DMS79 (cell line): ENCODE measurements around the gene ASTN1.

ENCODE experiments used
- DNase-seq: peaks from one replicate; lab custom pipeline; 2025; lab: John Stamatoyannopoulos, UW

The ASTN1 gene

DNA sequence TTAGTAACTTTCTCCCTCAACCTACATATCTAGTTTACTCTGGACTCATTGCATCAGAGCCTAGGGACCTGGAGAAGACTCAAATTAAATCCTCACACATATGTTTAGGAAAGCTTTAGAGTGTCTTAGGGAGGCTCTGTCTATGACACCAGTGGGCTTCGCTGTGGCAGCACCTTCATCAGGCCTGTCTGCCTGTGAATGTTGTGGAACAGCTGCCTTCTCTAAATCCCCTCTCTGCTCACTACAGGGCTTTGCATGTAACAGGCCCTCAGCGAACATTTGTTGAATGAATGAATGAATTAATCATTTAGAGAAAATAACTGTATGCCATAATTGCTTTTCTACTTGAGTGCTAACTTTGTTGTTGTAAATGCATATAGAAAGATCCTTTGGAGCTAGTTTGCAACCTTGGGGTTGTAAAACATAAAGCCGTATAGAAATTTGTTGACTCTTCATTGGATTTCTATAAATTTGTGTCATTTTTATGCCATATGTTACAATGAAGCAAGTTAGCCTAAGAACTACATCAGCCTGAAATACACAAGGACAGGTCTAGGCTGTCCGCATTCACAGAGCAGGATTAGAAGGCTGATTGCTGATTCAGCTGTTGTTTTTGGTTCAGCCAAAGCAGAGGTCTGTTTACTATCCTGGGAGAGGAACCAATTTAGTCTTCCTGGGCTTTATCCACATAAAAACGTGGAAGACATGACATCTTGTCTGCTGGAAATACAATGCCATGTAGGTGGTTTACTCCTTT is 238.0 kb downstream of the ASTN1 start:
- no peak for DNase-seq

DNA sequence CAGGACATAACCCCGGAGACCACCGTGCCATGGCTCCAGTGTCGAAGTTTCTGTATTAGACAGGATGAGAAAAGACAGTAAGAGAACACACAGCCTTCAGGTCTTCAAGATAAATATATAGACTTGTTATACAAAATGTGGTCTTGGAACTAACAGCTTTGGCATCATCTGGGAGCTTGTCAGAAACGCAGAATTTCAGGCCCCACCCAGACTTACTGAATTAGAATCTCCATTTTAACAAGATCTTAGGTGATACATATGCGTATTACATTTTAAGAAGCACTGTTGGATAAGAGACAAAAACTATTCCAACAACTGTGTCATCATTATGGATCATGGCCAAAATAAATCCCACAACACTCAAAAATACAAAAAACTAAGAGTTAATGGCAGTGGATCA is 239.3 kb downstream of the ASTN1 start:
- no peak for DNase-seq

DNA sequence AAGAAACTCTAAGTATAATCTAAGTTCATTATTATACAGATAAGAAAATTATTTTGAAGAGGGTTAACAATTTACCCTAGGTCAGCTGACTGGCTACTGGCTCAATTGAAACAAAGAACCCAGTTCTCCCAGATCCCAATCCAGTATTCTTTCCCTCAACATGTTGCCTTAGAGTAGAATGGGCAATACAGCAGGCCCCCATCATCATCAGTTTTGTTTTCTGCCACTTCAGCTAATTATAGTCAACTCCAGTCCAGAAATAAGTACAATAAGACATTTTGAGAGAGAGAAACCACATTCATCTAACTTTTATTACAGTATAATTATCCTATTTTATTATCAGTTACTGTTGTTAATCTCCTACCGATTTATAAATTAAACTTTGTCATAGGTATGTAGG is 241.2 kb downstream of the ASTN1 start:
- DNase-seq: no peak

- DNase-seq: no peak
These were observed 244.8 kb downstream of the ASTN1 start for GRCh38 chr1:176919386-176920378.

DNA sequence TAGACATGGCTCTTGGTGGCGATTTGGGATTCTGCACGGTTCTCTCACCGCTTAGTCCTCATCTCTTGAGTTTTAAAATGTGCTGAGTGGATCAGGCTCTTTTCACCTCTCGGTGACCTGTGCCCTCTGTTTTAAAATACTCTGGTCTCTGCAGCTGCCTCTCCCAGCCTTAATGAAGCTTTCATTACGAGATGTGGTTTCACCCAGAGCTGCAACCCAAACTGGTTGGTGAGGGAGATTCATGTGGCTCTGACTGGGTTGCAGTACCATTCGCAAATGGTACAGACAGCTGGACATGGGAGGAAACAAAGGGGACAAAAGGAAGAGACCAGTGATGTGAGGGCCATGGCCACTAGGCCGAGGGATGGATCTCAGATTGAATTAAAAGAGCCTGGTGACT is 258.9 kb downstream of the ASTN1 start:
- DNase-seq: no peak

- no peak for DNase-seq
These were observed 260.3 kb downstream of the ASTN1 start for GRCh38 chr1:176904057-176904751.

- DNase-seq: no peak
These were observed 261.0 kb downstream of the ASTN1 start for GRCh38 chr1:176903474-176903873.

DNA sequence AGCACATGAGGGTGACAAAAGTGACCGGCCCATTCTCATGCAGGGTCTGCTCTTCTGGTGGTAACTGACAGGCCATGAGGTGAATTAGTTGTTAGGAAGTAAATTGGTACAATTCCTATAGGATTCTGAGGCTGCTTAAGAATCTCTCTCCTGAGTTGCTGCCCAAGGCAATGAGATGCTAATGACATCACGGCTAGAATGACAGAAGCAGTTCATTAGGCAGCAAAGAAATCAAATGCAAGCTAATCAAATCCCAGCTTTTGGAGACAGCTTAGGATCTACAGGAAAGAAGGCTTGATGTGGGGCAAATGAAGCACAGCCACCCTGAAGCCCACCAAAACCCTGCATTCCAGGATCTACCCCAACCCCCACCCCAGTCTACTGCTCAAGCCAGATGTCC is 265.2 kb downstream of the ASTN1 start:
- no peak for DNase-seq

DNA sequence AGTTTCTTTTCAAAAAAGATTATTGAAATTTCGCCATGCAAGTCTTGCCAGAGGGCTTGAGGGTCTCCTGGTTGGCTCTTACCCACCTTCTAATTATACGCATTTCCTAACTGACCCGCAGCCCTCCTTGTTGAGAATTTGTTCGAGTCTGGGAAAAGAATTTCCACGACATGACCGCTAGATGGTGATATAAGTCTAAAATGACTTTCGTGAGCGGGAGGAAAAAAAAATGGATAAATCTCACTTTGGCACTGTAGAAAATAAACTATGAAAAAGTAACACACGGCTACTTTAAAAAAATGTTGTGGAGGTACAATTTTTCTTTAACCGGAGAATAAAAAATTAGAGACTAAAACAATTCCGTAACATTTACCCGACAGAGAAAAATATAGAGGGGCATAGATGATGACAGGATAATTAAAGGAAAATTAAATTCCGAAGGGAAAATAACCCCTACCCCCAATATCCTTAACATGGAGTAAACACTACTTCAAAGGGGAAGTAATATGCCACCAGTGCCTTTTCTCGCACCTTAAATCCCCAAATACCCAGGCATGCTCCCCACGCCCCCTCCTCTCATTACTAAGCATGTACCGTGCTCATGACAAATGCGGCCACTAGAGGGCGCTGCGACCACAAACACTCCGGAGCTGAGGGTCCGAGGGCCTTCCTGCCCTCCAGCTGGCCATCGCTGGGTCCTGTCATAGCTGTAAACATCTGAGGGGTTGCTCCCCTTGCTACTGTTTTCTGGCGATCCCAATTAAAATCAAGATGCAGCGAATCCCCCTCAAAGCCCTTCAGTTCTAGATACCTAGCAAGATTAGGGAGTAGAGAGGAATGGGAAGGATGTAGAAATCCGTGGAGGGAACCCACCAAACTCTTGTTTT is 266.9 kb downstream of the ASTN1 start:
- DNase-seq: peak; percentile 20

- DNase-seq: no peak
These were observed 268.3 kb downstream of the ASTN1 start for GRCh38 chr1:176896216-176896615.

GRCh38 chr1:176894450-176894849 is 270.1 kb downstream of the ASTN1 start:
- DNase-seq: no peak

DNA sequence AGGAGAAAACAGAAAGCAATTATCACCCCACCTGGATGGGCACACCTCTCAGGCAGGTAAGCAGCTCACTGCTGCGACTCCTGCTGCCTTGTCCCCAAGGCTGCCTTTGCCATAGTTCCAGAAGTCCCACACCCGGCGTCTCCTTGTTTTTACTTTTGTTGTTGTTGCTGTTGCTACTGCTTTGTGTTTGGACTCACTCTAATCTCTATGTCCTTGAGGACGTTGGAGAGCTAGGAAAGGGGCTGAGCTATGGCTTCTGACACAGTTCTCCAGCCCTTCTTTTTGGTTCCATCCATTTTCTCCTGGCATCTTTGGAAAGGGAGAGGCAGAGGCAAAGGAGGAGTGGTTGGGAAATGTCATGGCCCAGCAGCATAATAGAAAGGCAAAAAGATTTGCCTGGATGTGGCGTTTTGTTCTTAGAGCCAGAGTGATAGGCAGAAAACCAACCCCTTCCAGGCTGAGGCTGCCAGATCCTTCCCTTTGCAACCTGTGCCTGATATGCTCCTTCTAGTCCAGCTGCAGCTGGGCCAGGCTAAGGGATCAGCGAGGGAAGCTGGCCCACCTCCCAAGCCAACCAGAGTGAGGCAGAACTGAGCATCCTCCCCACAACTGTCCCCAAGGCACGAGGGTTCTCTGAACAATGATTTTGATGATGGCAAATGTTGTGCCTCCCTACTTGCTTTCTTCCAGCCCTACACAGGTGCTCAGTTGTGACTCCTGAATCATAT is 270.7 kb downstream of the ASTN1 start:
- DNase-seq: no peak

- no peak for DNase-seq
These were observed 276.0 kb downstream of the ASTN1 start for GRCh38 chr1:176888471-176889032.

DNA sequence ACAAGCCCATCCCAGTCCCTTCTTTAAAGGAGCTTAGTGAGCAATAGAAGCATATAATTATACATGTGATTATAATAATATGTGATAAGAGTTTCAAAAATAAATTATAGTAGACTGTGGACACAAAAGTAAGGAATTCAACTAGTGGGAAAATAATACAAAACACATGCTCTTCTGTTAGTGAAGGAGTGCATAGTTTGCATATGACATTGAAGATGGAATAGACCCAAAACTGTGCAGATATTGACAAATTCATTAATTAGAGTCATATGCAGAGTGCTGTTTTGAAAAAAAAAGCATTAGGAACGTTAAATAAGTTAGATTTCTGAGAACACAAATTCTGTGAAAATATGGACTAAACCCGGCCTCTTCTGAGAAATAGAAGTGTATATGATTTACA is 278.8 kb downstream of the ASTN1 start:
- no peak for DNase-seq

GRCh38 chr1:176885341-176885740 is 279.2 kb downstream of the ASTN1 start:
- no peak for DNase-seq

GRCh38 chr1:176884911-176885310 is 279.6 kb downstream of the ASTN1 start:
- DNase-seq: no peak

GRCh38 chr1:176884286-176884685 is 280.2 kb downstream of the ASTN1 start:
- DNase-seq: peak; percentile 13

DNA sequence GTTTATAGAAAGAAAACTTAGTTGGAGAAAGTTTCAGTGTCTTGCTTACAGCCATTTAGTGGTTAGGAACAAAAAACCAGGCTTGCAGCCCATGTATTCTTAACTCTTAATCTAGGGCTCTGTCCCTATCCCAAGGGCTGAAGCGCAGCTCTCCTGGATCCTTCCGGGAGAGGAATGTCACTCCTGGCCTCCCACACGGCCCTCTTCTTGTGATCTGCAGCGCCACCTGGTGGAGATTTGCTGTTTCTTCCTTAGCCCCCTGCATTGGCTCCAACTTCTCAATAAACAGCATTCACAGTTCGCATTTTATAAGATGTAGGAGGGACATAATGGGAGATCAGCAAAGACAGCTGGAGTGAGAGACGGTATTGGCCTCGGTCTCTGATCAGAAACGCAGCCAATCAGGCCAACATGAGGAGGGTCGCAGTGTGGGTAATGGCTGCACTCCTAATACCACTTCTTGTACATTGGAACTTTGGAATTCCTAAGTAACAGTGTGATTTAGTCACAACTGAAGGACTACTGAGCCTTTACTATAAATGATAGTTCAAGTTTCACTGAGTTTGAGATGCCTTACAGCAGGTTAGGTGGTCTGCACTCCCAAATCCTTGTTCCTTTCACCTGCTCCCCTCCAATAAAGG is 283.4 kb downstream of the ASTN1 start:
- DNase-seq: no peak

- DNase-seq: no peak
These were observed 284.5 kb downstream of the ASTN1 start for GRCh38 chr1:176879784-176880620.
